ENCODE measurements around the gene ID4.

ID4 gene, protein sequence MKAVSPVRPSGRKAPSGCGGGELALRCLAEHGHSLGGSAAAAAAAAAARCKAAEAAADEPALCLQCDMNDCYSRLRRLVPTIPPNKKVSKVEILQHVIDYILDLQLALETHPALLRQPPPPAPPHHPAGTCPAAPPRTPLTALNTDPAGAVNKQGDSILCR

GRCh38 chr6:19836799-19837510 lies at the start of gene ID4:
TSS of gene ID4 (plus strand) at chr6:19837370. CDS start at chr6:19837755, 385 bp downstream.
- DNase-seq (ENCODE audit: low read depth in 2 of 2) = no peak

- no peak for DNase-seq (ENCODE audit: low read depth in 2 of 2)
Measured at GRCh38 chr6:19788686-19789085, 48.5 kb upstream of the ID4 start.

DNA sequence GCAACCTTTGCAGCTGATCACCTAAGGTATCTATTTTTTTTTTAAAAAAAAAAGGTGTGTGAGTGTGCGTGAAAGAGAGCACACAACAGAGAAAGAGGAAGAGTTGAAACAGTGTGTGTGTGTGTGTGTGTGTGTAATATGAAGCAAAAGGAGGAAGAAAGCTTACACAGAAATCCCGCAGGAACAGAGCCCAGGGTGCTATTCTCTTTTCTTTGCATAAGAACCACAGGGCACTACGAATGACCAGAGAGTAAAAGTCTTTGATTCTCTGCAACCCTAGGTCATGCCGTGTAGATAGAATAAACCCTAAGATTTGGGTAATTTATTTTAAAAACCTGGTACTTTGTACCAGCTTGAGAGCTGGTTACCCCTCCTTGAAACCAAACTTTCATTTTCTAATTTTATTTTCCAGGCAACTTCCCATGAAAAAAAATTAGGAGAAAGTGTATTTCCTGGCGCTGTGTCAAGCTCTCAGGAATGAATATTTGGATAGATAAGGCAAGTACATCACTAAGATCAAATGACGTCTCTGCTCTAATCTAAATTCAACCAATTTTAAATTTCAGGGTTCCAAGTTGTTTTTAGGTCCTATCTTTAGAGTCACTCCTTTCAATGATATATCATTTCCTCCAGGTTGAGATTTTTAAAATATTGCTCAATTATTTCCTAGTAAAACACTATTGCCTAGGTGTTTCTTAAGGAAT lies 47.9 kb upstream of the ID4 start:
- DNase-seq (ENCODE audit: low read depth in 2 of 2) = no peak

GRCh38 chr6:19791267-19791666 lies 45.9 kb upstream of the ID4 start:
- no peak for DNase-seq (ENCODE audit: low read depth in 2 of 2)

GRCh38 chr6:19795211-19795610 lies 42.0 kb upstream of the ID4 start:
- no peak for DNase-seq (ENCODE audit: low read depth in 2 of 2)

DNA sequence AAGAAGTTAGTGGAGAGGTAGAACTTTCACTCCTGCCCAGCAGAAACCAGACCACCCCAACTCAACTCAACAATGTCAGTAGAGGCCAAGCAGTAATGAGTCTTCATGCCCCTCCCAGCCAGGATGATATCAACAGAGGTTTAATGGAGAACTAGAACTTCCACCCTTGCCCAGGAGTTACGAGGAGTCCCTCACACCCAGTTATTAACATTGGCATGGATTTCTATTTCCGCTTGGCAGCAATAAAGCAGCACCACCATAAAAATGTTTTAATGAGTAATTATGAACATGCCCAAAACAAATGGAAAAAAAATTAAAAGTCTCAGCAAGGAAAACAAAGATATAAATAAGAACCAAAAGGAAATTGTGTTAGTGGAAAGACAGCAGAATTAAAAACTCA lies 40.7 kb upstream of the ID4 start:
- no peak for DNase-seq (ENCODE audit: low read depth in 2 of 2)

DNA sequence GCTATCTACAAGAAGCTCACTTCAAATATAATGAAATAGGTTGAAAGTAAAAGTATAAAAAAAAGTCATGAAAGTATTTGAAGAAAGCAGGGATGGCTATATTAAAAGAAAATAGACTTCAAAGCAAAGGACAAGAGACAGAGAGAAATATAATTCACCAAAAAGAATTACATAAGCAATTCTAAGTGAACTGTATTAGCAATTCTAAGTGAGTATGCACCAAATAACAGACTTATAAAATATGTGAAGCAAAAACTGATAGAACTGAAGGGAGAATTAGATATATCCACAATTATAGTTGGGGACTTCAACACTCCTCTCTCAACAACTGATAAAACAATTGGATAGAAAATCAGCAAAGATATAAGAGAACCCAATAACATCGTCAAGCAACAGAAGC lies 38.8 kb upstream of the ID4 start:
- no peak for DNase-seq (ENCODE audit: low read depth in 2 of 2)

DNA sequence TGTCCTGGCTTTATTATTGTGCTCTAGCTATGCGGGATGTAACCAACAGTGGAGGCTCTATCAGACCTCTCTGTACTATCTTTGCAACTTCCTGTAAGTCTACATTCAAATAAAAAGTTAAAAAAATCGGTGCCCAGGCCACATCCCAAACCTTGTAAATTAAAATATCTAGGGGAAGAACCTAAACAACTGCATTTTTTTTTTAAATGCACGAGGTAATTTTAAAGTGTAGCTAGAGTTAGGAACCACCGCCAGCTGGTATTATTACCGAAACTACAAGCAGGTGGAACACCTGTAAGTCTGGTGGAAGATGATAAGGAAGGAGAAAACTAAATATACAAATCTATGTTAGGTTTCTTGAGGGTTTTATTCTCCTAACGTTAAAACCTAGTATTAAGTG lies 34.5 kb upstream of the ID4 start:
- DNase-seq (ENCODE audit: low read depth in 2 of 2) = no peak

DNA sequence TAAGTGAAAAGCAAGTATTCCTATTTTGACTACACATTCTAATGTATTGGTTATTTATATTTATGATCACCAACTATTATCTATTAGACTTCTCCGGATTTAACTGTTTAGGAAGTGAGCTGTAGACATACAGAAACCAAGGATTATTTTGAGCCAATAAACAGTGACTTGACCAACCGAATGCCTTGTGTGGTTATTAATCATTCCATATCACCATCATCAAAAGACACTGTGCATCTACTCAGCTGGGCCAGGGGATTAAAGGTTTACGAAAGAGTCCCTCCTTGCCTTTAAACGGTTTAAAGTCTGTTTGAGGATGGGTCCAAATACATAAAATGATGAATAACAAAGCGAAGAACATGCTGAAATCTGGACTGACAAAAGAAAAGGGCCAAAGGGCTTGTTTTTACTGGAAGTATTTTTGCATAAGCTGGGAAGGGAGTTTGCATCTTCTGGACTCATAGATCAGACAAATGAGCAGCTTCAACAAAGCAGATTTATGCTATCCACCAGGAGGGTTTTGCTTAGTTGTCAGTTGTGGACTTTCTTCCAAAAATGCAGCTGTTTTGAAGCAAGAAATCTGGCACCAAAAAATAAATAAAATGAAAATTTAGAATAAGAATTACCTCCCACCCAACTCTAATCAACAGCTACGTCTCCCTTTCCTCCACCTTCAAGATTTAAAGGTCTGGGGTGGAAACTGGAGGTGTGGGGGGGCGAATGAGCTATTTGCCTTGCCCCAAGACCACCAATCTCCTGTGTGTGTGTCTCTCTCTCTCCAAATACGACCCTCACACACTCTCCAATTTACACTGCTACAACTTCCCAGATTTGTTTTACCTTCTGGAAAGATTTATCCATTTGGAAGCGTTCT lies 33.6 kb upstream of the ID4 start:
- no peak for DNase-seq (ENCODE audit: low read depth in 2 of 2)

- peak; percentile 60 to 71 for DNase-seq (ENCODE audit: low read depth in 2 of 2)
Measured at GRCh38 chr6:19804205-19805128, 32.7 kb upstream of the ID4 start.

DNA sequence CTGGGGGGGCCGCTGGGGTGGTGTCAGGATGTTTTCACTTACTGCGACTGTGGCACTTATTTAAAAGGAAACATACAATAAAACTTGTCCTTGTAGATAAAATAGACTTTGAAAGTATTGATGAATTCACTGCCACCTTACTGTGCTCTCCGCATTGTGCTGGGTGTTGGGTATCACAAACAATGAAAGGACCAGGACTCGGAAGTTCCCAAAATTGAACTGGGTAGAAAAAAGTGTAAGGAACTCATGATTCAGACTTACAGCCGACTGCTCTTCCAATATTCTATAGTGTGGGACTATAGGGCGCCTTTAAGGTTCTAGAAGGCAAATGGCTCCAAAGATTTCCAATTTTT lies 32.1 kb upstream of the ID4 start:
- DNase-seq (ENCODE audit: low read depth in 2 of 2) = no peak

DNA sequence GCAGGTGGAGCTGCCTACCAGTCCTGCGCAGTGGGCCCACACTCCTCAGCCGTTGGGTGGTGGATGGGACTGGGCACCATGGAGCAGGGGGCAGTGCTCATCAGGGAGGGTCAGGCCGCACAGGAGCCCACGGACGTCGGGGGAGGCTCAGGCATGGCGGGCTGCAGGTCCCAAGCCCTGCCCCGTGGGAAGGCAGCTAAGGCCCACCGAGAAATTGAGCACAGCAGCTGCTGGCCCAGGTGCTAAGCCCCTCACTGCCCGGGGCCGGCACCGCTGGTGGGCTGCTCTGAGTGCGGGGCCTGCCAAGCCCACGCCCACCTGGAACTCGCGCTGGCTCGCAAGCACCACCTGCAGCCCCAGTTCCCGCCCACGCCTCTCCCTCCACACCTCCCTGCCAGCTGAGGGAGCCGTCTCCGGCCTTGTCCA lies 30.2 kb upstream of the ID4 start:
- no peak for DNase-seq (ENCODE audit: low read depth in 2 of 2)

- DNase-seq (ENCODE audit: low read depth in 2 of 2) = no peak
Measured at GRCh38 chr6:19811397-19812079, 25.6 kb upstream of the ID4 start.

GRCh38 chr6:19812512-19813119 lies 24.6 kb upstream of the ID4 start:
- no peak for DNase-seq (ENCODE audit: low read depth in 2 of 2)

- no peak for DNase-seq (ENCODE audit: low read depth in 2 of 2)
Measured at GRCh38 chr6:19818805-19819204, 18.4 kb upstream of the ID4 start.

DNA sequence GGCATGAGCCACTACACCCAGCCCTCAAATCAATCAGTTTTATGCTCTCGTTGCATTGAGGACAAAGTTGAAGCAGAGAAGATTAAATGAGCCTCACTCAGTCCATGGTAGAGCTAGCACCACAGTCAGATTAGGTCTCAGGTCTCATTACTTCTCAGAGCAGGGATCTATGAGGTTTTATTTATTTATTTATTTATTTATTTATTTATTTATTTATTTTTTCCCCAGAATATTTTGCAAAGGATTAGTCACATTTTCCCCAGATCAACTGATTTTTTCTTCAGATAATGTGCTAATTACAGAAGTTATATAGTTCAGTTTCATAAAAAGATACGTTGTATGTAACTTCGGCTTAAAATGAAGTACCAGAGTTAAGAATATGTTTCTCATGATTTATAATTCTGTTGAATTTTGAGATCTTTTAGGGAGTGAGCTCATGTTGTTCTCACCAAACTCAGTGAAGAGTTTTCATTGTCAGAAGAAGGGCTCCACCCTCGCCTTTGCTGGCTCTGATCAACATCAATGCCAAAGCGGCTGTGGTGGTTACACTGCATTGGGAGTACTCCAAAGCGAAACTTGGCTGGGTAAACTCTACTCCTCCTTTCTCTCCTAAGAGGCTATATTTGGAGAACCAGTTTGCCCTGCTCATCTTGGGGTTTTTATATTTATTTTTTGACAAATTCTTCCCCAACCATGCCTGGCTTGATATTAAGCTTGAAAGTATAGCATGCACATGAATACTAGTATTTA lies 12.9 kb upstream of the ID4 start:
- no peak for DNase-seq (ENCODE audit: low read depth in 2 of 2)

DNA sequence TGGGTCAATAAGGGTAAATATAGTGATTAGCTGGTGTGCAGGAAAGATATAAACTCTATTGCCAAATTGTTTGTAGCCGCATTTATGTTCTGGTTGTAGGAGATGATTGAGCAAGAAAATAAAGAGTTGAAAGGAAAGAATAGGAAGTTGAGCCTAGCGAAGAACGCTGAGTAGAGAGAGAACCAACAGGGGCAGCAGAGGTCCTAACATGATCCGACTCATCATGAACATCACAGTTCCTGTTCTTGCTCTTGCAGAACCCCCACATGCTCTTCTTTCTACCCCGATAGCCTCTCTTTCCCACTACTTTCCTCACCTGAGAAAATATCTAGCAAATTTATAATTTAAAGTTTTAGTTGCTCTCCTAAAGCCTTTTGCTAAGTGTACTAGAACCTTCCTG lies 9.9 kb upstream of the ID4 start:
- DNase-seq (ENCODE audit: low read depth in 2 of 2) = no peak

DNA sequence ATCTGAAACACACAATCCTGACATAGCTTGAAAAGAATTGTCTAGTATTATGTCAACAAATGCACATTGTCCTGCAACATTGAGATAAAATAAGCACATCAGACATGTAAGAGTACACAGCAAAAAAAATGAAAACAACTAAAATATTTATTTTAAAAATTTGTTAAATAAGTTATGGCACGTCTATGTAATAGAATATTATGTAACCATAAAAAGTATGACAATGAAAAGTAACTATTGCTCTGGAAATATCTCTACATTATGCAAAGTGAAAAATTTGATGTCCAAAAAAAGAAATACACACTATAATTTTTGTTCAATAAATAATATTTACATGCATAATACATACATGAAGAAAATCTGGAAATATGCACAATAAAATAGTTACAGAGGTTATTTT lies 9.3 kb upstream of the ID4 start:
- DNase-seq (ENCODE audit: low read depth in 2 of 2) = no peak

- no peak for DNase-seq (ENCODE audit: low read depth in 2 of 2)
Measured at GRCh38 chr6:19830171-19830570, 7.0 kb upstream of the ID4 start.
